ENCODE data around the gene OLA1. TPM values are rescaled to one million over a fixed set of nuclear protein-coding genes. Genes with fewer than 3 reads are reported as not detected.

Gene OLA1
- total and polyA plus RNA-seq, 9 of the 15 experiments (the other 6 are each of a cell fraction or from before 2014, with no cell fraction given): 208 to 353 (median 225) TPM

DNA sequence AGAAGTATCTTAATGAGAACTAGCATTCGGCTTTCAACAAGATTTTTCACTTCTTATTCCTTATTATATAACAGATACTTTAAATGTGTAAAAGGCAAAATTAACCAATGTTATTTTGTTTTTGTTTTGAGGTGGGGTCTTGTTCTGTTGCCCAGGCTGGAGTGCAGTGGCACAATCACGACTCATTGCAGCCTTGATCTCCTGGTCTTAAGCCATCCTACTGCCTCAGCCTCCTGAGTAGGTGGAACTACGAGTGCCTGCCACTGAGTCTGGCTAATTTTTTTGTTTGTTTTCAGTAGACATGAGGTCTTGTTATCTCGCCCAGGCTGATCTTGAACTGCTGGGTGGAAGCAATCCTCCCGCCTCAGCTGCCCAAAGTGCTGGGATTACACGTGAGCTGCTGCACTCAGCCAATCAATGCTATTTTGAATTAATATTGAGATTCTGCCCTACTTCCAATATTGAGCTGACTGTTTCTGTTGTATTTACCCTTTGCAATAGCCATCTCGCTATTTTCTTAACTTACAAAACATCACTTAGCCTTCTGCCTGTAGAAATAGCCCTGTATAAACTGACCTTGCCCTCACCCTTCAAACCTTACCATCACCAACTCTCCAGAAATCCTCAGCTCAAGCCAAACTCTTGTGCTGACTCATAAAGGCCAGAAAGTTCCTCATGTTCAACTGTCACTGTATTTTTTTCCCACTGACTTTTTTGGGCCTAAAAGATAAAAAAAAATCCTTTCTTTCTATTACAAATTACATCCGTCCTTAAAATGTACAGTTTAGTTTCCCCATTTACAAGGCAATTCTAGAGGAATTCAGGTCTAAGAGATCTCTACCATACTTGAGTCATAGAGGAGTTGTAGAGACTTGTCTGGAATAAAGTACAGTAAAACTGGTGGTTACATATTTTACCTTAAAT, 94.3 kb downstream of the OLA1 start (continued):
- TF ChIP-seq, protein P1, sequence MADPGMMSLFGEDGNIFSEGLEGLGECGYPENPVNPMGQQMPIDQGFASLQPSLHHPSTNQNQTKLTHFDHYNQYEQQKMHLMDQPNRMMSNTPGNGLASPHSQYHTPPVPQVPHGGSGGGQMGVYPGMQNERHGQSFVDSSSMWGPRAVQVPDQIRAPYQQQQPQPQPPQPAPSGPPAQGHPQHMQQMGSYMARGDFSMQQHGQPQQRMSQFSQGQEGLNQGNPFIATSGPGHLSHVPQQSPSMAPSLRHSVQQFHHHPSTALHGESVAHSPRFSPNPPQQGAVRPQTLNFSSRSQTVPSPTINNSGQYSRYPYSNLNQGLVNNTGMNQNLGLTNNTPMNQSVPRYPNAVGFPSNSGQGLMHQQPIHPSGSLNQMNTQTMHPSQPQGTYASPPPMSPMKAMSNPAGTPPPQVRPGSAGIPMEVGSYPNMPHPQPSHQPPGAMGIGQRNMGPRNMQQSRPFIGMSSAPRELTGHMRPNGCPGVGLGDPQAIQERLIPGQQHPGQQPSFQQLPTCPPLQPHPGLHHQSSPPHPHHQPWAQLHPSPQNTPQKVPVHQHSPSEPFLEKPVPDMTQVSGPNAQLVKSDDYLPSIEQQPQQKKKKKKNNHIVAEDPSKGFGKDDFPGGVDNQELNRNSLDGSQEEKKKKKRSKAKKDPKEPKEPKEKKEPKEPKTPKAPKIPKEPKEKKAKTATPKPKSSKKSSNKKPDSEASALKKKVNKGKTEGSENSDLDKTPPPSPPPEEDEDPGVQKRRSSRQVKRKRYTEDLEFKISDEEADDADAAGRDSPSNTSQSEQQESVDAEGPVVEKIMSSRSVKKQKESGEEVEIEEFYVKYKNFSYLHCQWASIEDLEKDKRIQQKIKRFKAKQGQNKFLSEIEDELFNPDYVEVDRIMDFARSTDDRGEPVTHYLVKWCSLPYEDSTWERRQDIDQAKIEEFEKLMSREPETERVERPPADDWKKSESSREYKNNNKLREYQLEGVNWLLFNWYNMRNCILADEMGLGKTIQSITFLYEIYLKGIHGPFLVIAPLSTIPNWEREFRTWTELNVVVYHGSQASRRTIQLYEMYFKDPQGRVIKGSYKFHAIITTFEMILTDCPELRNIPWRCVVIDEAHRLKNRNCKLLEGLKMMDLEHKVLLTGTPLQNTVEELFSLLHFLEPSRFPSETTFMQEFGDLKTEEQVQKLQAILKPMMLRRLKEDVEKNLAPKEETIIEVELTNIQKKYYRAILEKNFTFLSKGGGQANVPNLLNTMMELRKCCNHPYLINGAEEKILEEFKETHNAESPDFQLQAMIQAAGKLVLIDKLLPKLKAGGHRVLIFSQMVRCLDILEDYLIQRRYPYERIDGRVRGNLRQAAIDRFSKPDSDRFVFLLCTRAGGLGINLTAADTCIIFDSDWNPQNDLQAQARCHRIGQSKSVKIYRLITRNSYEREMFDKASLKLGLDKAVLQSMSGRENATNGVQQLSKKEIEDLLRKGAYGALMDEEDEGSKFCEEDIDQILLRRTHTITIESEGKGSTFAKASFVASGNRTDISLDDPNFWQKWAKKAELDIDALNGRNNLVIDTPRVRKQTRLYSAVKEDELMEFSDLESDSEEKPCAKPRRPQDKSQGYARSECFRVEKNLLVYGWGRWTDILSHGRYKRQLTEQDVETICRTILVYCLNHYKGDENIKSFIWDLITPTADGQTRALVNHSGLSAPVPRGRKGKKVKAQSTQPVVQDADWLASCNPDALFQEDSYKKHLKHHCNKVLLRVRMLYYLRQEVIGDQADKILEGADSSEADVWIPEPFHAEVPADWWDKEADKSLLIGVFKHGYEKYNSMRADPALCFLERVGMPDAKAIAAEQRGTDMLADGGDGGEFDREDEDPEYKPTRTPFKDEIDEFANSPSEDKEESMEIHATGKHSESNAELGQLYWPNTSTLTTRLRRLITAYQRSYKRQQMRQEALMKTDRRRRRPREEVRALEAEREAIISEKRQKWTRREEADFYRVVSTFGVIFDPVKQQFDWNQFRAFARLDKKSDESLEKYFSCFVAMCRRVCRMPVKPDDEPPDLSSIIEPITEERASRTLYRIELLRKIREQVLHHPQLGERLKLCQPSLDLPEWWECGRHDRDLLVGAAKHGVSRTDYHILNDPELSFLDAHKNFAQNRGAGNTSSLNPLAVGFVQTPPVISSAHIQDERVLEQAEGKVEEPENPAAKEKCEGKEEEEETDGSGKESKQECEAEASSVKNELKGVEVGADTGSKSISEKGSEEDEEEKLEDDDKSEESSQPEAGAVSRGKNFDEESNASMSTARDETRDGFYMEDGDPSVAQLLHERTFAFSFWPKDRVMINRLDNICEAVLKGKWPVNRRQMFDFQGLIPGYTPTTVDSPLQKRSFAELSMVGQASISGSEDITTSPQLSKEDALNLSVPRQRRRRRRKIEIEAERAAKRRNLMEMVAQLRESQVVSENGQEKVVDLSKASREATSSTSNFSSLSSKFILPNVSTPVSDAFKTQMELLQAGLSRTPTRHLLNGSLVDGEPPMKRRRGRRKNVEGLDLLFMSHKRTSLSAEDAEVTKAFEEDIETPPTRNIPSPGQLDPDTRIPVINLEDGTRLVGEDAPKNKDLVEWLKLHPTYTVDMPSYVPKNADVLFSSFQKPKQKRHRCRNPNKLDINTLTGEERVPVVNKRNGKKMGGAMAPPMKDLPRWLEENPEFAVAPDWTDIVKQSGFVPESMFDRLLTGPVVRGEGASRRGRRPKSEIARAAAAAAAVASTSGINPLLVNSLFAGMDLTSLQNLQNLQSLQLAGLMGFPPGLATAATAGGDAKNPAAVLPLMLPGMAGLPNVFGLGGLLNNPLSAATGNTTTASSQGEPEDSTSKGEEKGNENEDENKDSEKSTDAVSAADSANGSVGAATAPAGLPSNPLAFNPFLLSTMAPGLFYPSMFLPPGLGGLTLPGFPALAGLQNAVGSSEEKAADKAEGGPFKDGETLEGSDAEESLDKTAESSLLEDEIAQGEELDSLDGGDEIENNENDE (IDR thresholded peaks at IDR 0.05; ENCODE audit: low read depth, low read length): no peak
- peak; percentile 93 for TF ChIP-seq BHLHE40 (IDR thresholded peaks at IDR 0.05; ENCODE audit: low read length)
- TF ChIP-seq, protein P2, sequence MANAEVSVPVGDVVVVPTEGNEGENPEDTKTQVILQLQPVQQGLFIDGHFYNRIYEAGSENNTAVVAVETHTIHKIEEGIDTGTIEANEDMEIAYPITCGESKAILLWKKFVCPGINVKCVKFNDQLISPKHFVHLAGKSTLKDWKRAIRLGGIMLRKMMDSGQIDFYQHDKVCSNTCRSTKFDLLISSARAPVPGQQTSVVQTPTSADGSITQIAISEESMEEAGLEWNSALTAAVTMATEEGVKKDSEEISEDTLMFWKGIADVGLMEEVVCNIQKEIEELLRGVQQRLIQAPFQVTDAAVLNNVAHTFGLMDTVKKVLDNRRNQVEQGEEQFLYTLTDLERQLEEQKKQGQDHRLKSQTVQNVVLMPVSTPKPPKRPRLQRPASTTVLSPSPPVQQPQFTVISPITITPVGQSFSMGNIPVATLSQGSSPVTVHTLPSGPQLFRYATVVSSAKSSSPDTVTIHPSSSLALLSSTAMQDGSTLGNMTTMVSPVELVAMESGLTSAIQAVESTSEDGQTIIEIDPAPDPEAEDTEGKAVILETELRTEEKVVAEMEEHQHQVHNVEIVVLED (CRISPR knock-in tag; IDR thresholded peaks at IDR 0.05): no peak
- TF ChIP-seq, protein P3, sequence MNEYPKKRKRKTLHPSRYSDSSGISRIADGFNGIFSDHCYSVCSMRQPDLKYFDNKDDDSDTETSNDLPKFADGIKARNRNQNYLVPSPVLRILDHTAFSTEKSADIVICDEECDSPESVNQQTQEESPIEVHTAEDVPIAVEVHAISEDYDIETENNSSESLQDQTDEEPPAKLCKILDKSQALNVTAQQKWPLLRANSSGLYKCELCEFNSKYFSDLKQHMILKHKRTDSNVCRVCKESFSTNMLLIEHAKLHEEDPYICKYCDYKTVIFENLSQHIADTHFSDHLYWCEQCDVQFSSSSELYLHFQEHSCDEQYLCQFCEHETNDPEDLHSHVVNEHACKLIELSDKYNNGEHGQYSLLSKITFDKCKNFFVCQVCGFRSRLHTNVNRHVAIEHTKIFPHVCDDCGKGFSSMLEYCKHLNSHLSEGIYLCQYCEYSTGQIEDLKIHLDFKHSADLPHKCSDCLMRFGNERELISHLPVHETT (CRISPR knock-in tag; conservative IDR thresholded peaks at IDR 0.05 in 1 of 2, IDR thresholded peaks at IDR 0.05 in 1 of 2): no peak
- TF ChIP-seq EHMT2 (IDR thresholded peaks at IDR 0.05): no peak
- TF ChIP-seq TEAD2 (tag; IDR thresholded peaks at IDR 0.05): no peak
- no peak for TF ChIP-seq ZNF785 (CRISPR knock-in tag; IDR thresholded peaks at IDR 0.05)
- peak; percentile 57 for TF ChIP-seq CBFA2T3 (IDR thresholded peaks at IDR 0.05)
- TF ChIP-seq, protein P4, sequence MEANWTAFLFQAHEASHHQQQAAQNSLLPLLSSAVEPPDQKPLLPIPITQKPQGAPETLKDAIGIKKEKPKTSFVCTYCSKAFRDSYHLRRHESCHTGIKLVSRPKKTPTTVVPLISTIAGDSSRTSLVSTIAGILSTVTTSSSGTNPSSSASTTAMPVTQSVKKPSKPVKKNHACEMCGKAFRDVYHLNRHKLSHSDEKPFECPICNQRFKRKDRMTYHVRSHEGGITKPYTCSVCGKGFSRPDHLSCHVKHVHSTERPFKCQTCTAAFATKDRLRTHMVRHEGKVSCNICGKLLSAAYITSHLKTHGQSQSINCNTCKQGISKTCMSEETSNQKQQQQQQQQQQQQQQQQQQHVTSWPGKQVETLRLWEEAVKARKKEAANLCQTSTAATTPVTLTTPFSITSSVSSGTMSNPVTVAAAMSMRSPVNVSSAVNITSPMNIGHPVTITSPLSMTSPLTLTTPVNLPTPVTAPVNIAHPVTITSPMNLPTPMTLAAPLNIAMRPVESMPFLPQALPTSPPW (CRISPR knock-in tag; IDR thresholded peaks at IDR 0.05): no peak

All from K562 (cell line).